Neural progenitor cell (in vitro differentiated cells): ENCODE measurements around the gene XPO5.

Experiments
- CTCF ChIP-seq: fragments of 200-600 bp; sonication (generic); IDR thresholded peaks from 2 replicates; pipeline ENCODE4 v1.5.1; 2017; ENCODE audit warnings: antibody characterized with exemption, mild to moderate bottlenecking
- EZH2 ChIP-seq: fragments of 200-600 bp; sonication (generic); IDR thresholded peaks from 2 replicates; pipeline ENCODE4 v1.6.1; 2017; ENCODE audit warnings: antibody characterized with exemption, mild to moderate bottlenecking, moderate library complexity

- TF ChIP-seq CTCF (no peak), EZH2 (no peak)
These were observed 28.6 kb downstream of the XPO5 start for GRCh38 chr6:43547222-43547621.
